NT2/D1 (cell line): ENCODE results near the gene CCDC40.

ENCODE experiments used
- SUZ12 ChIP-seq: IDR thresholded peaks from 2 replicates; pipeline ENCODE4 v1.6.1; 2011; ENCODE audit not compliant: insufficient read length, insufficient read depth; ENCODE audit errors: extremely low read depth
- YY1 ChIP-seq: IDR thresholded peaks from 2 replicates; pipeline ENCODE4 v1.6.1; 2011; ENCODE audit not compliant: insufficient read length, insufficient read depth
- ZNF274 ChIP-seq: IDR thresholded peaks from 2 replicates; pipeline ENCODE4 v1.6.1; 2011; ENCODE audit warnings: mild to moderate bottlenecking, low read depth, low read length

DNA sequence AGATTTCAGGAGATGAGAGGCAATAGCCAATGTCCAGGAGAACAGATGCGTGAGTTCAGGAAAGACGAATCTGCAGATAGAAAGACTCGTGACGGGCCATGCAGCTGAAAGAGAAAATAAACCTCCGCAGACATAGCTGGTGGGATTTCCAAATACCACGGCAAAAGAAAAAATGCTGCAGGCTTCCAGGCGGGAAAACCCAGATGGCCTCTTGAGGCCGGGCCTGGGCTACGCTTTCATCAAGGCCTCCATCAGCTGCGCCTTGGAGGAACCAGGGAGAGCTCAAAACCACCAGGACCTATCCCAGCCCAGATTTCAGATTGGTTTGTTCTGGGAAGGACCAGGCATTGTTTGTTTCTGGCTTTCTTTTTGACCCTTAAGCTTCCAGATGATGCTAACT, 16.7 kb downstream of the CCDC40 start:
- no peak for TF ChIP-seq ZNF274
- no peak for TF ChIP-seq YY1
- no peak for TF ChIP-seq SUZ12
